GM23248 (cell line): Measurements from ENCODE around the gene ID1.

Experiments
- EZH2 ChIP-seq: fragments of 200-600 bp; sonication (generic); IDR thresholded peaks from 2 replicates; pipeline ENCODE4 v1.6.1; 2018; ENCODE audit warnings: antibody characterized with exemption, mild to moderate bottlenecking; ENCODE audit not compliant: insufficient read depth, poor library complexity, severe bottlenecking
- EZH2phosphoT487 ChIP-seq: fragments of 200-600 bp; sonication (generic); IDR thresholded peaks from 2 replicates; pipeline ENCODE4 v1.6.1; 2018; ENCODE audit warnings: antibody characterized with exemption, moderate library complexity, mild to moderate bottlenecking, low read depth; ENCODE audit not compliant: insufficient read depth

DNA sequence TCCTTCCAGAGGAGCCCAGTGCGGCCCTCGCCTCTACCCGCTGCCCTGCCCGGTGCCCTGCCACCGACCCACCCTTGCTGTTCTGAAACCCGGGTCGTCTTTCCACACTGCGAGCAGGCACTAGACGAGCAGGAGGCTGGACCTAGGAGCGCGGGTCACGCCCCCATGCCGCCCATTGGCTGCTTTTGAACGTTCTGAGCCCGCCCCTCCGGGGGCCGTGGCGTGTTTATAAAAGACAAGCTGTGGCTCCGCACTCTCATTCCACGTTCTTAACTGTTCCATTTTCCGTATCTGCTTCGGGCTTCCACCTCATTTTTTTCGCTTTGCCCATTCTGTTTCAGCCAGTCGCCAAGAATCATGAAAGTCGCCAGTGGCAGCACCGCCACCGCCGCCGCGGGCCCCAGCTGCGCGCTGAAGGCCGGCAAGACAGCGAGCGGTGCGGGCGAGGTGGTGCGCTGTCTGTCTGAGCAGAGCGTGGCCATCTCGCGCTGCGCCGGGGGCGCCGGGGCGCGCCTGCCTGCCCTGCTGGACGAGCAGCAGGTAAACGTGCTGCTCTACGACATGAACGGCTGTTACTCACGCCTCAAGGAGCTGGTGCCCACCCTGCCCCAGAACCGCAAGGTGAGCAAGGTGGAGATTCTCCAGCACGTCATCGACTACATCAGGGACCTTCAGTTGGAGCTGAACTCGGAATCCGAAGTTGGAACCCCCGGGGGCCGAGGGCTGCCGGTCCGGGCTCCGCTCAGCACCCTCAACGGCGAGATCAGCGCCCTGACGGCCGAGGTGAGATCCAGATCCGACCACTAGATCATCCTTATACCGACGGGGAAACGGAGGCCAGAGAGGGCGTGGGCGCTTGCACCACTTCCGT lies at the start of gene ID1:
- TF ChIP-seq EZH2, result no peak
- TF ChIP-seq EZH2phosphoT487, result 0 out of 2 replicates have a peak, but pooled peaks have one; percentile 70
